HG03521 (cell line): ENCODE data around the gene TCEA2.

ENCODE experiments used
- ATAC-seq: cut with Tn5 transposase; IDR thresholded peaks from one replicate; pipeline ENCODE4 v1.9.1; 2021; ENCODE audit warnings: mild to moderate bottlenecking, moderate library complexity; ENCODE audit not compliant: unreplicated experiment

Gene TCEA2

DNA sequence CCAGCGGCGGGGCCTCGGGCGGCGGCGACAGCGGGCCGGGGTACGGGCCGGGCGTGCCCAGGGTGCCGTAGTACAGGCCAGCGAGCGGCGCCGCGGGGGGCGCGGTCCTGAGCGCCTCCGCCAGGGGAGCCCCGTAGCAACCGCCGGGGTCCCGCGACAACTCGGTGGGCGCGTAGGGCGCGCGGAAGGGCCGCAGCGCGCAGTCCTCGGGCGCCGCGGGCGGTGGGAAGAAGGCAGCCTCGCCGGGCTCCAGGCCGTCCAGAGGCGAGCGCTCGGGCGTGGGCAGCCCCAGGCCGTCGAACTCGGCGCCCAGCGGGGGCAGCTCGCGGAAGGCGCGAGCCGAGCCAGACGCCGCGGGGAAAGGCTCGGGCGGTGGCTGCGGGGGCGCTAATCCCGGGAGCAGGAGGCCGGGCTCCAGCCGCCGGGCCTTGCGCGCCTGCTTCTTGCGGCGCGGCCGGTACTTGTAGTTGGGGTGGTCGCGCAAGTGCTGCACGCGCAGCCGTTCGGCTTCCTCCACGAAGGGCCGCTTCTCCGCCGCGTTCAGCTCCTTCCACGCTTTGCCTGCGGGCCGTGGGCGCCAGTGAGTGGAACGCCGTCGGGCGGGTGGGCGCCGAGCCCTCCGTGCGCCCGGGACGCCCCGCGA lies 14.5 kb upstream of the TCEA2 start:
- ATAC-seq = no peak

- no peak for ATAC-seq
Observed at GRCh38 chr20:64049060-64049877, 13.7 kb upstream of the TCEA2 start, which contains the start of gene SOX18. SOX18 (minus strand) TSS chr20:64049639; CDS start chr20:64049516, 123 bp downstream.

- no peak for ATAC-seq
Observed at GRCh38 chr20:64049878-64050260, 13.1 kb upstream of the TCEA2 start.

DNA sequence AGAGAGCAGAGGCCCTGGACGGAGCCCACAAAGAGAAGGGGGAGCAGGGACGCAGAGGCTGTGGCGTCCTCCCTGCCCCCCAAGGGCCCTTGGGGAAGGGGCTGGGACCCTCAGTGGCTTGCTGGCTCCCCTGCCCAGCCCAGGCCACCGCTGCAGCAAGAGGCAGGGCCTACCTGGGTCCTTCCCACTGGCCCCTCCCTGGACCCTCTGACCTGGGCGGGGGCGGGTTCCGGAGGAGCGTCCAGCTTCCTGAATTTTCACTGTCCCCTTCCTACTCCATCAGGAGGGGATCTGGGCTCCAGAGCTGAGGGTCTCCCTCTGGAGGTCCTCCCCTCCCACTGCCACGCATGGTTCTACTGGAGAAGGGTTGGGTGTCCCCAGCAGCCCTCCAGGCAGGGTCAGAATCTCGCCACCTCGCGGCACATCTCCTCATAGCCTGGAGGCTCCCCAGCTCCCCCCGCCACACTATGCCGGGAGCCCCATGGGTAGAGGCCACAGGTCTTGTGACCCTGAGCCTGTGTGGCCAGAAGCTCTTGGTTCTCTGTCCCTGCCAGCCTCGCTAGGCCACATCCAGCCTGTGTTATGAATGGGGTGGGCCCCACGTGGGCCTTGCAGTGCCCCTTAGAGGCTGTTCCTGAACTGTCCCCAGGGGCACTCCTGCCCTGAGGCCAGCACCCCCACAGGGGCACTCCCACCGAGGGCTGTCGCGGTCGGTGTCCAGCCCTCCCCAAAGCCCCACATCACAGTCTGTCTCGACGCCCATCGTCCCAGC lies 12.6 kb upstream of the TCEA2 start:
- ATAC-seq = no peak

DNA sequence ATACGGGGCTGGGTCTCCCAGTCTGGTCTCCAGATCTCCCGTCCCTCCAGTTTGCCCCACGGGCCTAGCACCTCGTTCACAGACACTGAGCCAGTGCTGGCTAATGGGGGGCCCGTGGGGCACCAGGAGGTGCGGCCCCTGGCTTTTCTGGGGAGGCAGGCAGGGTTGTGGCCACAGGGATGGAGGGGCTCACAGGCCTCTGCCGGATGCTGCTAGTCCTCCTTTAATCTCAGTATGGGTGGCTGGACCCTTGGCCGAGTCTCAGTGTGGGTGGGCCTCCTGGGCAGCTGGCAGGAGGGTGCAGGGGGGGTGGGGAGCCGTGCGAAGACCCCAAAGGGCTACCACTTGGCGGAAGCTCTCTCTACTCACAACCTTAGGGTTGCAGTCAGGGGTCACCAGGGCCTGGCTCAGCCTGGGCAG lies 12.0 kb upstream of the TCEA2 start:
- ATAC-seq = no peak

DNA sequence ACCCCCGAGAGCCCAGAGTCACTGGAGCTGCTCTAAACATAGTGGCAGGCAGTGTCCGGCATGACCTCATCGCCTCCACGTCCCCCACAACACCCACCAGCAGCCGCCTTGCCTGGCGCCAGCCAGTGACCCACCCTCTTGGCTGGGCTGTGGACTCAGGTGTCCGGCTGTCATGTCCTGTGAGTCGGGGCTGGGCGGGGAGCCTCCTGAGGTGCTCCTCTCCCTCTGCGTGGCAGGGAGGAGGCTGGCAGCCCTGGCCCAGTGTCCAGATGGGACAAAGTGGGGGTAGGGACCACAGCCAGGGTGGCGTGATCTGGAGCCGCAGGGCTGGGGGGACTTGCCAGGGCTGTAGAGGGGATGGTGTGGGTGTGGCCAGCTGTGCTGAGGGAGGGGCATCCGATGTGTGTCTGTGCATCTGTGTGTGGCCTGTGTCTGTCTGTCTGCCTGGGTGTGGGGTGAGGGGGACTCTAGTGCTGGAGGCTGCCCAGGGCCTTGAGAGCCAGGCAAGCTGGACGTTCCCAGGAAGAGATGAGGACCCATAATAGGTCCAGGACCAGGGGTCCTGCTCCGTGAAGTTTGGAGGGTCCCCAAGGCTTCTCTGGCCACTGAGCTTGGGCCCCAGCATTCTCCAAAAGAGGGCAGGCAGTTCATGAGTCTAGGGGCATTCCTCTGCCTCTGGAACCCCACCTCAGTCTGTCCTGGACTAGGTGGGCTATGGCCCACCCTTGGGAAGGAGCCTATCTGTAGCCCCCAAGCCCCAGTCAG lies 11.3 kb upstream of the TCEA2 start:
- no peak for ATAC-seq

DNA sequence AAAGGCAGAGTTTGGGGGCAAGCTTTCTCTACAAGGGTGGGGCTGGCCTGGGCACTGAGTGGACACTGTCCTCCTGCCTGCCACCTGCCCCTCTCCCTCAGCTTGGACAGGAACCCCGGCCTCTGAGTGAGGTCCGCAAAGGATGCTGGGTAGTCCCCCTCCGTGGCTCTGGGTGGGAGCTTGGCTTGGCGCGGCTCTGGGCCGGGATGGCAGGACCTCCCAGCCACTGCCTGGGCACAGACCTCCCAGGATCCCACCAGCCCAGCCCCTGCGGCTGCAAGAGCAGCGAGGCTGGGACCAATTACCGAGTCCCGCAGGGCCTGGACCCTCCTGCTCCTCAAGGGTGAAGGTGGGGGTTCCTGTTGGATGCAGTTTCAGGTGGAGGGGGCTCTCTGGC lies 10.7 kb upstream of the TCEA2 start:
- ATAC-seq = no peak

DNA sequence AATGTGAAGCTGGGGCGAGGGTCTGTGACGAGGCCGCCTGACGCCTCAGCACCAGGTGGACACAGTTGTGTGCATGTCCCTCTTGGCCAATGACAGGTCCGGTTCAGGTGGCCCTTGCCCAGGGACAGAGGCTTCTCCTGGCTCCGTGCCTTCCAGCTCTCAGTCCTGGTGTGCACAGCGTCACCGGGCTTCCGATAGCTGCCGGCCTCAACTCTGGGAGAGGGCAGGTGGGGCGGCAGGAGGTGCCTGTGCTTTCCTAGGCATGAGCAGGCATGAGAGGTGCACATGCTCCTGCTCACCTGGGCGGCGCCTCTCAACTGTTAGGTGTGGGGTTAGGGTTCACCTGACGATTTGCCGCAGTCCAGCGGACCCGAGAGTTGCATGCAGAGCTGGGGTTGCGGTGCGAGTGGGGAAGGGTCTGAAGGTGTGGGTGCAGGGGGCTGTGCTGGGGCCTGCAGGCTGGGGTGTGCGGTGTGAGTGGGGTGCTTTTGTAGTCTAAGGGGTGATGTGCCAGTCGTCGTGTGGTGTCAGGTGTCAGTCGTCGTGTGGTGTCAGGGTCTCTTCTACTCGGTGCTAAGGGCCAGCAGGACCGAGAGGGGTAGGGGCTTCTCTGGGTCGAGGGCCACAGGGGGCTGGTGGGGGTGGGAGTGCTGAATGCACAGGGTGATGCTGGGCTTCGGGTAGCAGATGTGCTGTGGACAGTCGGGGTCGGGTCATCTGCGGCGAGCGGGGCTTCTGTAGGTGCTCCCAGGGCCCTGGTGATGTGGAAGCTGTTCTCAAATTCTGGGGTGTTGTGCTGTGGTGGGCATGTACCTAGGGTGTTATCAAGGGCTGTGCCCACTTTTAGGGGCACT lies 9.8 kb upstream of the TCEA2 start:
- ATAC-seq = no peak

GRCh38 chr20:64053841-64054661 lies 8.9 kb upstream of the TCEA2 start:
- no peak for ATAC-seq

- ATAC-seq = no peak
Observed at GRCh38 chr20:64055396-64055892, 7.6 kb upstream of the TCEA2 start.

DNA sequence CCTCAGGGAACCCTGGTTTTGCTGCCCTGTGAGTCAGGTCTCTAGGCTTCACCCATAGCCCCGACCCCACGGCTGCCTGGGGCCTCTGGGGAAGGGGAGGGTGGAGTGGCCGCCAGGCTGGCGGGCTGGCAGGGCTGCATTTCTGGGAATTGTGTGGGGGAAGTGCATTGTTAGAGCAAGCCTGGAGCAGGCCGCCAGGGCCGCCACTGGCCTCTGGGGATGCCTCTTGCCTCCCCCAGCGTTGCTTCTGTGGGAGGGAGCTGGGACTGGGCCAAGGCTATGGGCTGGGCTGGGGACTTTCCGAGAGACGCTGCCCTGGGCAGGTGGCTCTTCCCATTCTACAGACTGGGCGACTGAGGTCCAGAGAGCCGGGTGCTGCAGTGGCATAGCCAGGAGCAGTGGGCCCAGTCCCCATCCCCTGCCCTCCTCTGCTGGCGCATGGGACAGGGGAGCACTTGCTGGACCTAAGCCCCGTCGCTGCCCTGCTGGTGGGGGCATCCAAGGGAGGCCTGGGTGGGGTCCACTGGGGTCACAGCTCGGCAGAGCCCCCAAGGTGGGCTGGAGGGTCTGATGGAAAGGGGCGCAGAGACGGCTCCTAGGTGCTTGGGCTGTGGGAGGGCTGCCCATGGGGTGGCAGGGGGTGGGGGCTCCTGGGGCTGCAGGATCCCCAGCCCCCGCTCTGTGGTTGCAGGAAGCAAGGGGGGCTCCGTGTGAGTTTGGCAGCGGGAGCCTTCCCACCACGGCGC lies 6.9 kb upstream of the TCEA2 start:
- no peak for ATAC-seq

DNA sequence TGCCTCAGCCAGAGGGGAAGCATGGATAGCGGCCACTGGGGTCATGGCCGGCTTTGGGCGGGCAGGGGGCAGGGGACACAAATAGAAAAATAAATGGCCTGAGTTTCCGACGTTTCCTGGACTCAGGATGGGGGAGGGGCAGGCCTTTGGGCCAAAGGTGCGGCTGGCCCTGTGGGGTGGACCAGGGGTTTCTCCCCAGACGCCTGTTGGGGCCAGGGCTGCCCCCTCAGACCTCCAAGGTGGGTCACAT lies 6.4 kb upstream of the TCEA2 start:
- no peak for ATAC-seq

DNA sequence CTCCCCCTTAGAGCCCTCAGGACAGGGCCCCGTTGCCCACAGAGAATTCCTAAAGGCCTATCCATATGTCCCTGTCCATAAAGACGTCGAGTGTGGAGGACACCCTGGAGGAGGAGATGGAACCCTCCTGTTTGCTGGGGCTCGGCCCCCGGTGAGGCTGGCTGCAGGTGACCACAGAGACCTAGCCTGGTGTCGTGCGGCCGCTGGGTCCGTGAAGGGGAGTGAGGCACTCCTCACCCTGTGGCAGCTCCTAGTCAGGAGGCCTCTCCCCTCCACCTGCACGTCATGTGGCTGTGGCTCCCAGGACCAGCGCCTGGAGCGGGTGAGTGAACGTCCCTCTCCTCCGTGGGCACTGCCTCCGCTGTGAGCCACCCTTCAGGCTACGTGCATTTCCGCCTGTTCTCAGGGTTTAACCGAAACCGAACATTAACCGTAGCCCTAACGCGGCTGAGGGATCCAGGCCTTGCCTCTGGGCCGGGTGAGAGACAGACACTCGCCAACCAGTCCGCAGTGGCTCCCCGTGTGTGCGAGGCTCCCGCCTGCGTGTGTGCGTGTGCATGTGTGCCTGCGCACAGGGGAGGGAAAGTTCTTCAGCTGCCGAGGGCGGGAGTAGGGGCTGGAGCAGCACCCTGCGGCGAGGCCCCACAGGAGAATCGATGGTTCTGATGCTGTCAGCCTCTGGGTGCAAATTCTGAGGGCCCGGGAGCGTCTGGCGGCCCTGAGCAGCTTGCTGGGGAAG lies 5.9 kb upstream of the TCEA2 start:
- no peak for ATAC-seq

DNA sequence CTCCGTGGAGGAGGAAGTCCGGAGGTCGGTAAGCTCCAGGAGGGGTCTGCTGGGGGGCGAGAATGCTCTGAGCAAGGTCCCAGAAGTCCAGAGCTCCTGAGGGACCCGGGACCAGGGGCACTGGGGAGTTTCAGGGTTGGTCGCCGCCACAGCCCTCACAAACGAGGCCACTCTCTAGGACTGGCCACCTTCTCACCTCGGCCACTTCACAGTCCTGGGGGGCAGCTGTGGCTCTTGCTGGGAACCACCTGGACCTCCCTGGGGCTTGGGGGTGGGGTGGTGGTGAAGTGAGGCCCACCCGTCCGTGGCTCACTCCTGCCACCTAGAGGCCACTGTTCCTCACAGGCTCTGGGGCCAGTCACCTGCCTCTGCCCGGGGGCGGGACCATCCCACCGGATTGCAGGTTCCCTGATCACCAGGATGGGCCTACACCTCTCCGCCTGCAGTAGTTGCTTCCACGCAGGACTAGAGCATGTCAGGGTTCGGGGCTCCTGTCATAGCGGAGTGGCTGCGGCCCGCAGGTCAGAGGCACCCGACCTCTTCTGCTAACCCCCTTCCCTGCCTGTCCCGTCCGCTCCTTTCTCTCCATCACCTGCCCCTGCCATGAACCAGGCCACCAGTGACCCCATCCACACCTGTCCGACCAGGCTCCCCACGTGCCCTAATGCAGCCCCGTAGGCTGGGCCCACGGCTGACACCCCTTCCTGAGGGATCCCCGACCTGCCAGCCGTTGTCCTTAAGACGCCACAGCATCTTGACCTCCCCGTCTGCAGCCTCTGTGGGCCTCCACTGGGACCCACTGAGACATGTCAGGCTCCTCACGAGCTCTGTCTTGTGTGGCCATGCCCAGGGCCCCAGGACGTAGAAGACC lies 5.1 kb upstream of the TCEA2 start:
- no peak for ATAC-seq

GRCh38 chr20:64058536-64058935 lies 4.5 kb upstream of the TCEA2 start:
- no peak for ATAC-seq

DNA sequence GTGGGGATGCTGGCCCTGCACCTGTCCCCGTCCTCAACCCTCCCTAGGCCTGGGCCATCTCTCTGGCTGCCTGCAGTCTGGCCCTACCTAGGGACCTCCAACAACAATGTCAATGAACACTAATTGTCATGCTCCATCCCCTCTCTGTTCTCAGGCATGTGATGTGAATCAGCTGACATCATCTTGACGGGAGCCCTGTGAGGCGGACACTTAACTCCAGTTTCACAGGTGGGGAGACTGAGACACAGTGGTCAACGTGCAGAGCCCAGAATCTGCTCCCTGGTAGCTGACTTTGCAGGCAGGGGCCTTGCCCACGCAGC lies 762 bp upstream of the TCEA2 start:
- no peak for ATAC-seq
